ENCODE measurements around the gene CTDSPL.
A peak's percentile ranks its signal among the peaks of the same experiment; 100 is the strongest.
"Not testable (repeated sequence)": the region's sequence is repeated elsewhere in the genome, so short reads cannot be mapped to it uniquely, and the experiment has no call there.

The CTDSPL gene

GRCh38 chr3:37964146-37964545 lies 102.5 kb downstream of the CTDSPL start:
- FAIRE-seq, result no peak
- no peak for DNase-seq (ENCODE audit: low spot score)

- DNase-seq (ENCODE audit: low spot score), result no peak
- FAIRE-seq, result no peak
Observed at GRCh38 chr3:37964716-37965115, 103.0 kb downstream of the CTDSPL start.

- FAIRE-seq (no peak), DNase-seq (ENCODE audit: low spot score) (peak; percentile 66)
Observed at GRCh38 chr3:37967260-37967881, 105.7 kb downstream of the CTDSPL start.

GRCh38 chr3:37968199-37968598 lies 106.5 kb downstream of the CTDSPL start:
- FAIRE-seq (no peak), DNase-seq (ENCODE audit: low spot score) (no peak)

GRCh38 chr3:37968813-37969595 lies 107.3 kb downstream of the CTDSPL start:
- no peak for FAIRE-seq

GRCh38 chr3:37969596-37970100 lies 108.0 kb downstream of the CTDSPL start:
- DNase-seq (ENCODE audit: low spot score) (no peak), FAIRE-seq (no peak)

More at GRCh38 chr3:37968813-37969595, 107.3 kb downstream of the CTDSPL start:
- DNase-seq (ENCODE audit: low spot score), result no peak

- FAIRE-seq, result no peak
- DNase-seq (ENCODE audit: low spot score), result no peak
Observed at GRCh38 chr3:37970802-37971201, 109.1 kb downstream of the CTDSPL start.

GRCh38 chr3:37971467-37971866 lies 109.8 kb downstream of the CTDSPL start:
- DNase-seq (ENCODE audit: low spot score) (no peak), FAIRE-seq (no peak)

- not testable (repeated sequence) for FAIRE-seq; DNase-seq (ENCODE audit: low spot score)
Observed at GRCh38 chr3:37972056-37972455, 110.4 kb downstream of the CTDSPL start.

GRCh38 chr3:37973246-37974054 lies 111.8 kb downstream of the CTDSPL start:
- FAIRE-seq (no peak), DNase-seq (ENCODE audit: low spot score) (no peak)

GRCh38 chr3:37974121-37975083 lies 112.7 kb downstream of the CTDSPL start:
- DNase-seq (ENCODE audit: low spot score), result peak; percentile 69
- FAIRE-seq, result no peak

GRCh38 chr3:37979541-37980461 lies 118.1 kb downstream of the CTDSPL start:
- FAIRE-seq (no peak), DNase-seq (ENCODE audit: low spot score) (no peak)

GRCh38 chr3:37980462-37981347 lies 119.0 kb downstream of the CTDSPL start:
- DNase-seq (ENCODE audit: low spot score) (no peak), FAIRE-seq (no peak)

- DNase-seq (ENCODE audit: low spot score) (no peak), FAIRE-seq (no peak)
Observed at GRCh38 chr3:37981348-37981664, 119.6 kb downstream of the CTDSPL start.

GRCh38 chr3:37982331-37982730 lies 120.7 kb downstream of the CTDSPL start:
- FAIRE-seq, result no peak

GRCh38 chr3:37984051-37984450 lies 122.4 kb downstream of the CTDSPL start:
- FAIRE-seq, result no peak
- no peak for DNase-seq (ENCODE audit: low spot score)

More at GRCh38 chr3:37982331-37982730, 120.7 kb downstream of the CTDSPL start:
- DNase-seq (ENCODE audit: low spot score), result no peak

- FAIRE-seq, result no peak
- DNase-seq (ENCODE audit: low spot score), result no peak
Observed at GRCh38 chr3:37984596-37984995, 122.9 kb downstream of the CTDSPL start.

GRCh38 chr3:37985637-37986320 lies 124.1 kb downstream of the CTDSPL start:
- FAIRE-seq, result no peak
- no peak for DNase-seq (ENCODE audit: low spot score)

Measured in urothelium cell line (cell line).